Fibroblast of lung (primary cell): ENCODE measurements around the gene CST11. TPM values are rescaled to one million over a fixed set of nuclear protein-coding genes. Genes with fewer than 3 reads are reported as not detected.

ENCODE experiments used
- DNase-seq, 2 donors: peaks; one replicate each; pipeline versions ENCODE4 v3.0.0 to v3.0.0-alpha.2; 2010; ENCODE audit warnings: low read depth in 2 of 2
- H2AFZ ChIP-seq: 2 replicates; pipeline ENCODE4 v1.5.1; 2012; ENCODE audit warnings: low read length, control low read depth, inconsistent platforms
- H3K27ac ChIP-seq: 2 replicates; pipeline ENCODE4 v1.5.1; 2011; ENCODE audit warnings: low read length, control low read depth; ENCODE audit not compliant: insufficient read depth
- H3K27me3 ChIP-seq: 2 replicates; pipeline ENCODE4 v1.5.1; 2011; ENCODE audit warnings: mild to moderate bottlenecking, low read length; ENCODE audit not compliant: control insufficient read depth, insufficient read depth
- H3K36me3 ChIP-seq: 2 replicates; pipeline ENCODE4 v1.5.1; 2011; ENCODE audit warnings: low read length; ENCODE audit not compliant: control insufficient read depth, insufficient read depth
- H3K4me1 ChIP-seq: 2 replicates; pipeline ENCODE4 v1.5.1; 2011; ENCODE audit warnings: low read length; ENCODE audit not compliant: control insufficient read depth, insufficient read depth; ENCODE audit errors: extremely low read depth
- H3K4me2 ChIP-seq: 2 replicates; pipeline ENCODE4 v1.5.1; 2011; ENCODE audit warnings: low read length, control low read depth; ENCODE audit not compliant: insufficient read depth; ENCODE audit errors: extremely low read depth
- H3K4me3 ChIP-seq, 4 experiments: fragments of 200-600 bp in 1 of 4; sonication (generic) in 1 of 4; replicated peaks in 1 of 4; 2 replicates each; pipeline ENCODE4 v1.5.1; 2011 to 2016; ENCODE audit warnings: low read length in 4 of 4, low read depth in 3 of 4, mild to moderate bottlenecking in 3 of 4, control low read depth in 2 of 4, inconsistent platforms in 1 of 4, mixed read lengths in 1 of 4; ENCODE audit not compliant: insufficient read depth in 1 of 4; ENCODE audit errors: control extremely low read depth in 1 of 4
- H3K79me2 ChIP-seq: 2 replicates; pipeline ENCODE4 v1.5.1; 2012; ENCODE audit warnings: mild to moderate bottlenecking, low read length, inconsistent platforms; ENCODE audit not compliant: control insufficient read depth, insufficient read depth
- H3K9ac ChIP-seq: 2 replicates; pipeline ENCODE4 v1.5.1; 2011; ENCODE audit warnings: mild to moderate bottlenecking, low read length, control low read depth; ENCODE audit not compliant: insufficient read depth
- H3K9me3 ChIP-seq: 2 replicates; pipeline ENCODE4 v1.5.1; 2012; ENCODE audit warnings: low read depth, low read length; ENCODE audit not compliant: control insufficient read depth, insufficient read depth
- H4K20me1 ChIP-seq: 2 replicates; pipeline ENCODE4 v1.5.1; 2011; ENCODE audit warnings: low read length; ENCODE audit not compliant: control insufficient read depth, insufficient read depth; ENCODE audit errors: extremely low read depth
- CTCF ChIP-seq, 2 donors: IDR thresholded peaks in 1 of 2; conservative IDR thresholded peaks in 1 of 2; 1 replicate in 1 of 2; 2 replicates in 1 of 2; pipeline ENCODE4 v1.5.1; 2011 to 2012; ENCODE audit warnings: low read length in 2 of 2, control low read depth in 1 of 2, inconsistent platforms in 1 of 2, low read depth in 1 of 2, mild to moderate bottlenecking in 1 of 2
- EZH2 ChIP-seq: IDR thresholded peaks from 2 replicates; pipeline ENCODE4 v1.5.1; 2012; ENCODE audit warnings: low read length, control low read depth, mild to moderate bottlenecking; ENCODE audit errors: missing control alignments
- polyA plus RNA-seq, 2 donors: library from polyadenylated mRNA; depleted of rRNA in 1 of 2; stranded (reverse) in 1 of 2; unstranded in 1 of 2; fragments of >200 nt; gene quantifications; 2 replicates each; pipeline ENCODE4 v1.2.1, GENCODE V29; 2011 to 2012; ENCODE audit warnings: missing spikeins in 1 of 2
- total RNA-seq: library from RNA; depleted of rRNA; stranded (reverse); fragments of >200 nt; gene quantifications from 2 replicates; pipeline ENCODE4 v1.2.1, GENCODE V29; 2014

The CST11 gene
- total and polyA plus RNA-seq, 2 donors (not counting 1 experiment from before 2014, with no cell fraction given), result not detected

GRCh38 chr20:23493172-23493772 lies 40.6 kb upstream of the CST11 start:
- Histone ChIP-seq H2AFZ (no peak overlapping the region), H3K36me3 (no peaks in the 10 kb centered on the region), H3K27ac (no peak overlapping the region), H3K9me3 (no peaks in the 10 kb centered on the region), H3K79me2 (no peaks in the 10 kb centered on the region), H3K4me2 (no peak overlapping the region), H3K4me3 (no peak overlapping the region), H3K4me1 (no peaks in the 10 kb centered on the region), H4K20me1 (no peaks in the 10 kb centered on the region), H3K9ac (no peak overlapping the region), H3K27me3 (no peaks in the 10 kb centered on the region)
- TF ChIP-seq CTCF (conservative IDR thresholded peaks at IDR 0.05 in 1 of 2, IDR thresholded peaks at IDR 0.05 in 1 of 2; ENCODE audit: low read depth in 1 of 2, low read length in 2 of 2) (no peak), EZH2 (no peak)
- no peak for DNase-seq

GRCh38 chr20:23492292-23492691 lies 39.6 kb upstream of the CST11 start:
- H3K4me3 ChIP-seq, result no peak overlapping the region

GRCh38 chr20:23490817-23491216 lies 38.1 kb upstream of the CST11 start, which contains the start of gene CST8:
CST8 (plus strand) TSS chr20:23491117; CDS start chr20:23491668, 551 bp downstream.
- Histone ChIP-seq H3K4me2 (no peak within 1 kb of the TSS), H2AFZ (no peak within 1 kb of the TSS), H3K27ac (no peak within 1 kb of the TSS), H3K9ac (no peak within 1 kb of the TSS), H3K4me3 (no peak within 1 kb of the TSS), H4K20me1 (no peaks in the 10 kb centered on the region), H3K36me3 (no peaks in the 10 kb centered on the region), H3K79me2 (no peaks in the 10 kb centered on the region), H3K4me1 (no peaks in the 10 kb centered on the region), H3K9me3 (no peaks in the 10 kb centered on the region), H3K27me3 (no peaks in the 10 kb centered on the region)
- TF ChIP-seq CTCF (conservative IDR thresholded peaks at IDR 0.05 in 1 of 2, IDR thresholded peaks at IDR 0.05 in 1 of 2; ENCODE audit: low read depth in 1 of 2, low read length in 2 of 2) (no peak), EZH2 (no peak)
- no peak for DNase-seq

More at GRCh38 chr20:23492292-23492691, 39.6 kb upstream of the CST11 start:
- Histone ChIP-seq H3K9ac (no peak overlapping the region), H2AFZ (no peak overlapping the region), H3K4me2 (no peak overlapping the region), H3K27me3 (no peaks in the 10 kb centered on the region), H3K27ac (no peak overlapping the region), H3K9me3 (no peaks in the 10 kb centered on the region), H3K36me3 (no peaks in the 10 kb centered on the region), H4K20me1 (no peaks in the 10 kb centered on the region), H3K79me2 (no peaks in the 10 kb centered on the region), H3K4me1 (no peaks in the 10 kb centered on the region)
- DNase-seq, result no peak
- TF ChIP-seq CTCF (conservative IDR thresholded peaks at IDR 0.05 in 1 of 2, IDR thresholded peaks at IDR 0.05 in 1 of 2; ENCODE audit: low read depth in 1 of 2, low read length in 2 of 2) (no peak), EZH2 (no peak)
